Panc1 (cell line): ENCODE data around the gene ZNF283.
"Not testable (repeated sequence)": the region's sequence is repeated elsewhere in the genome, so short reads cannot be mapped to it uniquely, and the experiment has no call there.

ENCODE experiments used
- CTCF ChIP-seq: fragments of 450-650 bp; IDR thresholded peaks from 2 replicates; pipeline ENCODE4 v1.5.1; 2017; ENCODE audit warnings: mild to moderate bottlenecking
- POLR2AphosphoS5 ChIP-seq: IDR thresholded peaks from 2 replicates; pipeline ENCODE4 v1.6.1; 2012; ENCODE audit warnings: mild to moderate bottlenecking, low read depth, low read length, moderate library complexity

GRCh38 chr19:43866923-43867322 lies 39.8 kb downstream of the ZNF283 start:
- TF ChIP-seq CTCF, POLR2AphosphoS5: not testable (repeated sequence)
